HG03060 (cell line): ENCODE results near the gene MPPED1.

ENCODE experiments used
- ATAC-seq: cut with Tn5 transposase; IDR thresholded peaks from one replicate; pipeline ENCODE4 v1.9.1; 2021; ENCODE audit warnings: low read depth, moderate number of reproducible peaks; ENCODE audit not compliant: unreplicated experiment

Gene MPPED1, protein sequence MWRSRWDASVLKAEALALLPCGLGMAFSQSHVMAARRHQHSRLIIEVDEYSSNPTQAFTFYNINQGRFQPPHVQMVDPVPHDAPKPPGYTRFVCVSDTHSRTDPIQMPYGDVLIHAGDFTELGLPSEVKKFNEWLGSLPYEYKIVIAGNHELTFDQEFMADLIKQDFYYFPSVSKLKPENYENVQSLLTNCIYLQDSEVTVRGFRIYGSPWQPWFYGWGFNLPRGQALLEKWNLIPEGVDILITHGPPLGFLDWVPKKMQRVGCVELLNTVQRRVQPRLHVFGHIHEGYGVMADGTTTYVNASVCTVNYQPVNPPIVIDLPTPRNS

DNA sequence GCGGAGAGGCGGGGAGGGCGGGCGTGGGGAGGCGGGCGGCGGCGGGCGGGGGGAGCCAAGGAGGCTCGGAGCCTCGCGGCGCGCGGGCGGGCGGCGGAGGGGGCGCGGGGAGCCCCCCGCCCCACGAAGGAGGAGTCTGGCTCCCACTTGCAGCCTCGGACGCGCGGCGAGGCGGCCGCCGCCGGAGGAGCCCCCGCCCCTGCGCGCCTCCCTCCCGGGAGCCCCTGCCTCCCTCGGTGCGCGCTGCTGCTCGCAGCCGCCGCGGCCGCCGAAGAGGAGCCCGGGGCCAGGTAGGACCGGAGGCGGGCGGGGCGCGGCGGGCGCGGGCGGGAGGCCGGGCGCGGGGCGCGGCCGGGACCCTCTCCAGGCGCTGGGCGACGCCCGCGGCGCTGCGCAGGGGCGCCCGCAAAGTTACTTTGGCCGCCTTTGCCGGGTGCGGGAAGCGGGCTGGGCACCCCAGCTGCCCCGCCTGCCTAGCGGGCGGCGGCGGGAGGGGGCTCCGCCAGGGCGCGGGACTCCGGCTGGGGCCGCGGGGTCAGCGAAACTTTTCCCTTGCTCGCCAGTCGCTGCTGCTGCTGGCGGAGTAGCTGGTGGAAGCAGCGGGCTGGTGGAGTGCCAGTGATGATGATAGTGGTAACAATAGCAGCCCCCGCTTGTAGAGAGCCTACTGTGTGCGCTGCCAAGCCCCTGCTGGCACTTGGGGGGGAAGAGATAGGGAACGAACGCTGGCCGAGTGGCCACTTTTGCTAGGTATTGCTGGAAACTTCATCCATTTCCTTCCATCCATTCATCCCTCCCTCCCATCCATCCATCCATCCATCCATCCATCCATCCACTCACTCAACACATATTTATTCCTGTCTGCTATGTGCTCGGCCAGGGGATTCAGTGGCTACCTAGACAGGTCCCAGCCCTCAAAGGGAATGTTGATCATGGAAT lies at the start of gene MPPED1:
TSS of gene MPPED1 (plus strand) at position 146 of the 939 bp plus-strand sequence. CDS start 12,972 bp downstream, outside the sequence.
- no peak for ATAC-seq

DNA sequence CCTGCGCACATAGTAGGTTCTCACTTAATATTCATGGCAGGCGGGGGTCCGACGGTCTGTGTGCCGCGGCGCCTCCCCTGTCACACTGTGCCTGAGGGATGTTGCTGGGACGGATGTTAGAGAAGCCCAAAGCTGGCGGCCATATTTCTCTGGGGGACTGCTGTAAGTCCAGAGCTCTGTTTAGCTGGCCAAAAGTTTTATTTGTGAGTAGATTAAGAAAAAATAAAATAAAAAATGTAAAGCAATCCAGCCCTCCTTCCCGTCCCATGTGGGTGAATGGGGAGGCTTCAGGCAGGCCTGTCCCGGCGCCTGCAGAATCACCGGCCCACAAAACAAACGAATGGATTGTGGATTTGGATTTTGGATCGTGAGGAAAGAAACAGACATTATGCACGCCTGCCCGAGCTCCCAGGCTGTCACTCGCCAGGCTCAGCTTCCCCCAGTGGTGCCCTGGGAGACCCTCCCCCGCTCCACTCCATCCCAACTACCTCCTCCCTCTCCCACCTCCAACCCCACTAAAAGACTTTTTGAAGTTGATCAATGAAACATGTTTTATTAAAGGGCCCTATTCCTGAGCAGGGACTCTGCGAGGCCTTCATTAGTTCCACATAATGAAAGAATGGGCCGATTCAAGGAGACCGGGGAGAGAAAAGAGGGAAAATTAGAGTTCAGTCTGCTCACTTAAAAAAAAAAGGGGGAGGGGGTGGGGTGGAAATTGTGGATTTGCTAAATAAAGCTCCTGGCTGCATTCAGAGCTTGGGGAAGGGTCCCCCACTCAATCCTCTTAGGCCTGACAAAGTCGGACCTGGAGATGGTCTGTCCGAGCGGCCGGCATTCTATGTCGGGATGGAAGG lies 48.3 kb upstream of the MPPED1 start:
- no peak for ATAC-seq

DNA sequence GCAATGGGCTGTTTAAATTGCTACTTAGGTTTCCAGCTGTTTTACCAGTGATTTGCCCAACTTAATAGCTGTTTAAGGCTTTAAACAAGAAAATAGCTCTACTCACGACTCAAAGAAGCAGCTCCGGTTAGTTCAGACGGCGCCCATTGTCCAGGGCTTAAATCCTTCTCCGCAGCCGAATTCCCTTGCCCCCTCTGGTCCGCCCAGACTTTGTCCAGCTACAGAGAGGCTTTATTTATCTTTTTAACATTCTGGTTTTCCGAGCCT lies 47.7 kb upstream of the MPPED1 start:
- ATAC-seq: no peak

DNA sequence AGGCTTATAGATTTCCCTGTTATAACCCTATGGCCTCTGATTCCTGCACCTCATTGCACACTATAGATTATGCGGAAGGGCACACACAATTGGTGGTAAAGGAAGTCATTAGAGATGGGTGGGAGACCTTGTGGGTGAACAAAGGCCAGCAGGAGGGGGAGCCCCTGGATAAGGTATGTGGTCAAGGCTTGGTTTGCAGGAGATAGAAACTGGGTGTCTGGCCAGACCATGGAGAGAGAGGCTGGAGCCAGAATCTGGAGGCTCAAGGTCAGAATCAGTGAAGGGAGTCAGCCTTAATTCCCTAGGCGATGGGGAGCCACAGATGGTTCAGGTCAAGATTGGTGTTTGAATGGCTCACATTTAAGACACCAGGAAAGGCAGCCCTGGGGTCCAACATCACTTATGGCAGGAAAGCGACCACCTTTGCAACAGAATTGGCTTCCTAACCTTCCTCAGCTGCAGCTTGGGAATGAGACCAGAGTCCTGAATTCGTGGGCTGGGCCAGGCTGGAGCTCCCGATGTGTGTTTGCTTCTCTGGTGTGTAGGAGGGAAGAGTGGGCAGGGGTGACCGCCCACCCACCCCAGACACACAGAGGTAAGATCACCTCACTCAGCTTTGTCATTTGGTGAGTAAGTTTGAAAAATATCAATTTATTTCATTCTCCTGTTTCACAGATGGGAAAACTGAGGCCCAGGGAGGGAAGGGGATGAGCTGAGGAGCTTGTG lies 45.9 kb upstream of the MPPED1 start:
- ATAC-seq: no peak

DNA sequence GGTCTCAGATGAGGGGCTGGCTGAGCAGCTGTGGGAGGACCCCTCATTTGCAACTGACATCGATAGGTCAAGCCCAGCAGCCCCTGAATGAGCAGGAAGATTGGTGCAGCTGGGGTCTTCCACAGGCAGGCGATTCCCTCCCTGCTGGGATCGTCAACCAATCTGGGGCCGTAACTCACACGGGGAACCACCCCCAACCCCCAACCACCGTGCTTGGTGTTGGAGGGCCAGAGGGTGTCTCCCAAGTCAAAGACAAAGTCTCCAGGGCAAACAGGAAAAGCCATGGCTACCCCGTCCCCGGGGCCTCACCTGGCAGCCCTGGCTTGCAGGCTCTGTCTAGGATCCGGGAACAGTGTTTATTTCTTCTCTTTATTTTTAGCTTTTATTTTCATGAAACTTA lies 41.8 kb upstream of the MPPED1 start:
- ATAC-seq: no peak

DNA sequence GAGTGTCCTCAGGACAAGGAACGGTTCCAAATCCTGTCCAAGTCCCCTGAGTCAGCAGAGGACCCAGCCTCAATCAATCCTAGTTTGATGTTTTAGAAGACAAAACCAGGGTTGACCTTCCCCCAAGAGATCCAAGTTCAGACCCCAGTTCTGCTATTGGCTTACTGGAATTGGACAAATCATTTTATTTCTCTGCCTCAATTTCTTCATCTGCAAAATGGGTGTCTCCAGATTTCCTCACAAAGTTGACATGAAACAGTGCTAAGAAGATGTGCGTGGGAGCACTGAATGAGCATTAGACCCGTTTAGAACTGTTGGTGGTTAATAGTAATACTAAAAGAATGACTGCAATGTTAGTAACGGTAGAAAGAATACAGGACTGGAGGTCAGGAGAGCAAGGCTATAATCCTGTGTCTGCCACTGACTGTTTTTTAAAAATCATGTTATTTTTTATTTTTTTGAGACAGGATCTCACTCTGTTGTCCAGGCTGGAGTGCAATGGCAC lies 35.8 kb upstream of the MPPED1 start:
- no peak for ATAC-seq

DNA sequence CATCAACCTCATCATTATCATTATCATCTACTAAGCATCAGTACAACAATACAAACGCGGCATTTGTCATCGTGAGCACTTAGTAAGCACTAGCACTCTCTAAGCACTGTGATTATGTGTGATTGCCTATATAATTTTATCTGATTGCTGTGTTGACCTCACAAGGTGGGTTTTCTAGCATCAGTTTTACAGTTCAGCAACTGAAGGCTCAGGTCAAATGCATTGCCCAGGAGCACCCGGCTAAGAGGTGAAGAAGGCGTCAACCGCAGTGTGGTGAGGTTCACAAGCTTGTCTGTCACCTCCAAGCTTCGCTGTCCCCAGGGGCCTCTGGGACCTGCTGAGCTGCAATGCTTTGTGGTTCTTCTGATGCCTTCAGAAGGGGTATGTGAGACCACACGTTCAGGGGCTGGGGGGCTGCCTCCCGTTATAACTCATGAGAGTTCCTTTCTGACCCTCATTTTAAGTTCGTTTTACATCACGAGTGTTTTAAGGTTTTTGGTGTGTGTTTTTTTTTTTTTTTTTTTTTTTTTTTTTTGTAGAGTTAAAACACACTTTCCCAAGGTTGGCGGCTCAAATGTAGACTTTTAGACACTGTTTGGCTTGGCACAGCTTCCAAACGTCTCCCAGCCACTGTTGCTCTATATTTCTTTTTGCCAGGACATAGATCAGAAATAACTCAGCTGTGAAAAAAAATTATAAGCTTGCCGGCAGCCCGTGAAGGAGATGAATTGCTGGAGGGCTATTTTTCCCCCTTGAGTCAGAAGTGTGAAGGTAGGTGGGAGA lies 34.9 kb upstream of the MPPED1 start:
- peak; percentile 71 for ATAC-seq

DNA sequence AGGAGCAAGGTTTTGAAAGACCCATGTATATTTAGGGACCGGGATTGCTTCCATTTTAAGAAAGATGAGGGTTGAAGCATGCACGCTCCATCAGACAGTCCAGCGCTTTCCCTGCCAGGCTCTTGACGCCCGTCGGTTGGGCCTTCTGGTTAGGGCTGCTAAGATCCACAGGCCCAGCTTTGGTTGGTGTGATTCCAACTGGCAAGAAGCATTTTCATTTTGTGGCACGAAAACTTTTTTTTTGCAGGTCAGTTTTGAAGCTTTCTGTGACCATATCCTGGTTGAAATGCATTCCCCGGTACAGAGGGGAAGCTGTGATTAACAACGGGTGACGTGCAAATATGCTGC lies 34.3 kb upstream of the MPPED1 start:
- no peak for ATAC-seq

DNA sequence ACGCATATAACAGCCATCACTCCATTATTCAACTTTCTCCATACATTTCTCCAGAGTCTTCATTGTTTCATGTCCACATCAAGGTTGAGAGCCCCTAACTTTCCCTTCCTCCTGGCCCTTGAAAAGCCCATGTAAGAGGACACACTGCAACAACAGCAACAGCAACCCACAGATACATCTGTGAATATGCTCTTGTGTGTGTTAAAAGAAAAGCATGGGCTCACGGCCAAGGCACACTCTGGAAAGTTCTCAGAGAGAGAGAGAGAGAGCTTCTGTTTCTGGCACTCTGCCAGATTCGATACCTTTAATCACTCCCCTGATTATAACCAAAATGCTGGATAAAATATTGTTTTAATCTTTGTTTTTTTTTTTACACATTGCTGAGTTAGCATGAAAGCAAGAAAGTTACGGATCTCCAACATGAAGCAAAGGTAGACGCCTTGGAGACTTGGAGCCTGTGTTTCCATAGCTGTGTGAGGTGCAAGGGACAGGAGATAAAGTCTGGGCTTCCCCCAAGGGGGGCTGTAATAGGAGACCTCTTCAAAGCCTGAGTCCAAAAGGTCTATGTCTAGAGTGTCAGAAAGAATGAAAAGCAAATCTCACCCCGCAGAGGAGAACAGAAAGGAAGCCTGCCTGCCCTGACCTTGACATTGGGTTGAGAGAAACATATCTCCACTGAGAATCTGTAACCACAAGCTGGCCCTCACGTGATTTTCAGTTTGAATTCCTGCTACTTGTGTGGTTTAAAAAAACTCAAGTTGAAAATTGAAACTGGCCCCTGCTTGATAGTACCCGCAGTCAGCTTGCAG lies 33.7 kb upstream of the MPPED1 start:
- ATAC-seq: no peak

DNA sequence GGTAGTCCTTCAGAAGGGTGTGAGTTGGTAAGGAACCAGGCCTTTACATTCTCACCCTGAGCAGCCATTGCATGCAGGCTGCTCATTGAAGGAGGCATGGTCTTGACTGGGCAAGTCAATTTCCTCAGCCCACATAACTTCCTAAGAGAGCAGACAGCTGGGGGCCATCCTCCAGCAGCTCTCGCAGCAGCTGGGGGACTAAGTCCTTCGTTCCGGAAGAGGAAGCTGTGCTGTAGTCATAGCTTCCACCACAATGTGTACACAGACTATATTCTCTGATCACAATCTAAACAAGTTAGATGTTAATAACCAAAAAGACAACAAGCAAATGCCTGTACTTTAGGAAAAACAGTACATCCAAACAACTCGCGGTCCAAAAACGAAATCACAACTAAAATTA lies 30.1 kb upstream of the MPPED1 start:
- ATAC-seq: no peak

DNA sequence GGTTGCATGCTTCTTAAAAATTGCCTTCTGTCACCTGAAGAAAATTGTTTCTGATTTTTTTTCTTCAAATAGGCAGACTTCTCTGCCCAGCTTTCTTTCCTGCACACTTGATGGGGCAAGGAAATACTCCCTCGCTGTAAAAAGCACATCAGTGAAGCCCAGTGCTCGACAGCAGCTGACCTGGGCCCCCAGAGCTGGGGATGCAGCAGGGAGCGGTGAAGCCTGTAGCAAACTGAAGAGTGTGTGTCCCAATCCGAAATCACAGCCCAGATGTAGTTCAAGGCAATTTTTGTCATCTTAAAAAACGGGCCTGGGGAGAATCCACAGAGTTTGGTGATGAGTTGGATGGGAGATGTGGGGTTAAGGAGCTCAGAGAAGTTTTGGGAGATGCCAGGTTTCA lies 27.0 kb upstream of the MPPED1 start:
- no peak for ATAC-seq

DNA sequence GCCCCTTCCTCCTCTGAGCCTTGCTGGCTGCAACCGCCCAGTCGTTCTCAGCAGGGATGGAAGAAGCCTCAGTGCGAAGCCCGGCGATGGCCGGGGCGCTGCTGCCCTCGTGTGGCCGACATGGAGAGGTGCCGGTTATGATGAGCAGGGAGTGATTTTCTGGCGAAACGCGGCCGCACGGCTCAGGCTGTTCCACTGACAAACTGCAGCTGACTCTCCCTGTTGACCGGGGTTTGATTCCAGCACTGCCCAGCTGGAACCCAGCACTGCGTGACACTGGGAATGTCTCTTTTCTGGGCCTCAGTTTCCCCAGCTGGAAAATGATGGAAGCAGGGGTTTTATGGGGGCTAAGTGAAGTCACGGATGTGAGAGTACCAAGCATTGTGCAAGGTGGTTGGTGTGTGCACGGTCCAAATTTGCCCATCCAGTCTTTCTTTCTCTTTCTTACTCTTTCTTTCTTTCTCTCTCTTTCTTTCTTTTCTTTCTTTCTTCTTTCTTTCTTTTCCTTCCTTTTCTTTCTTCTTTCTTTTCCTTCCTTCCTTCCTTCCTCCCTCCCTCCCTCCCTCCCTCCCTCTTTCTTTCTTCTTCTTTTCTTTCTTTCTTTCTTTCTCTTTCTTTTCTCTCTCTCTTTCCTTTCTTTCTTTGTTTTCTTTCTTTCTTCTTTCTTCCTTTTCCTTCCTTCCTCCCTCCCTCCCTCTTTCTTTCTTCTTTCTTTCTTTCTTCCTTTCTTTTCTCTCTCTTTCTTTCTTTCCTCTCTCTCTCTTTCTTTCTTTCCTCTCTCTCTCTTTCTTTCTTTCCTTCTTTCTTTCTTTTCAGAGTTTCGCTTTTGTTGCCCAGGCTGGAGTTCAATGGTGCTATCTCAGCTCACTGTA lies 25.8 kb upstream of the MPPED1 start:
- no peak for ATAC-seq

DNA sequence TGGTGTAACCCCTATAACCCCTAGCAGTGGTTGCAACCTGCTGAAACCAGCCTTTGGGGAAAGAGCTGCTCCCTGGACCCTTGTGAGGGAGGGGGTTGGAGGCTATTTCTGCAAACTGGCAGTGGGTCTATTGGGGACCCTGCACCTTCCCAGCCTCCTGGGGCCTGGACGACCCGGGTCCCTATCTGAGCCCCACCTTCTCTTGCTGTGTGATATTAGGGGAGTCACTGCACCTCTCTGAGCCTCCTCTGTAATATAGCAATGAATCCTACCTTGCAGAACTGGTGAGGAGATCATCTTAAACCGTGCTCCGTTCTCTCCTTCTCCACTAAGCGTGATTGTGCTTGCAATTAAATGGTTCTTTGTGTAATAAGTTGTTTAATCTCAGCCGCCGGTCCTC lies 24.0 kb upstream of the MPPED1 start:
- ATAC-seq: no peak

DNA sequence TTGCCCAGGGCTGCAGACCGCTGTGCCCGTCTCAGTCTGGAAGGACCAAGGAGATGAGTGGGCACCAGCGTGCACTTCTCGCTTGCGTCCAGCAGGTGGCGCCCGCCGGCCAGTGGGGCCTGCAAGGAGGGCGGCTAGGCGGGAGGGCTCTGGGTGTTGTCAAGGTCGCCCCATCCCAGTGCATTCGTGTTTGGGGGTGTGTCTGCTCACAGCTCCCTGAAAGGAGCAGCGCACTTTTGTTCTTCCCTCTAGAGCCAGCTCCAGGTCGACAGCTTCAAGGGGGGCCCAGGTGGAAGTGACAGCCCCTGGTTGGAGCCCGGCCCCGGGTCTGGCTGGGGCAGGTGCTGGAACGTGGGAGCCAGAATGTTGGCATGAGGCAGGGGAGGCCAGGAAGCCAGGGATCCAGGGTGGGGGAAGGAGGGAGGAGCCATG lies 23.4 kb upstream of the MPPED1 start:
- ATAC-seq: no peak

DNA sequence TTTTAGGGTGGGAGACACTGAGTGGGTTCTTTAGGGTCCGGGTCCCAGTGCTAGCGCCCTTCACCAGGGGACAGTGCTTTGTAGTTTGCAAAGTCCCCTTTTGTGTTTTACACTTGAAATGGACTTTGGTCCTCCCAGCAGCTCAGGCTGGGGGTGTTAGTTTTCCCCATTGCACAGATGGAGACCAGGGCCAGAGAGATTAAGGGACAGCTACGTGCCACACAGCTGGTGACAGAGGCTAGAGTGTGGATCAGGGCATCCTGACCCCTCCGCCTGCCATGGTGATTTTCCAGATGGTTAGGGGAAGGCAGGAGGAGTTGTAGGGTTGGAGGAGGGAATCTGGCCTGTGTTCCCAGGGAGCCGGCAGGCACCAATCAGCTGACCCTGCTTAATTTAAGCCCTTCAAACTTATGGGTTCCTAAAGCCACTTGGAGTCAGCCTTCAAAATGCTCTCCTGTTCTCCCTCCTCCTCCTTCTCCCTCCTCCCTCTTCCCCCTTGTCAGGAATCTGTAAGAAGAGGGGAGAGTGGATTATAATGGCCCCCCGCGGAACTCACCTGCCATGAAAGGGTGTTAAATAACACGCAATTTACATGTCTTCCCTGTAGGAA lies 22.5 kb upstream of the MPPED1 start:
- ATAC-seq: no peak

DNA sequence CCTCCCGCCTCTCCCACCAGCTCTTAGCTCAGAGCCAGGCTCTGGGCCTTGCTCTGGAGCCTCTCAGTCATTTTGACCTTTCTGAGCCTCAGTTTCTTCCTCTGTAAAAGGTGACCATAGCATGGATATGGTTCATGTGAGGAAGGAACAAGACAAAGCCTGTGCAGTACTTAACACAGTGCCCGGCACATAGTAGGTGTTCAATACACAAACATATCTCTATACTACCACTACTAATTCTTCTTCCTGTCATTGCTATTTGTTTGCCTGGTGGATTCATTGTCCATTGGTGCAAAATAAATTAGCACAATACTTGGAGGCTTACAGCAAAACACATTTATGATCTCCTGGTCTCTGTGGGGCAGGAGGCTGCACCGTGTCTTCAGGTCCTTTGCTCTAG lies 21.6 kb upstream of the MPPED1 start:
- no peak for ATAC-seq

DNA sequence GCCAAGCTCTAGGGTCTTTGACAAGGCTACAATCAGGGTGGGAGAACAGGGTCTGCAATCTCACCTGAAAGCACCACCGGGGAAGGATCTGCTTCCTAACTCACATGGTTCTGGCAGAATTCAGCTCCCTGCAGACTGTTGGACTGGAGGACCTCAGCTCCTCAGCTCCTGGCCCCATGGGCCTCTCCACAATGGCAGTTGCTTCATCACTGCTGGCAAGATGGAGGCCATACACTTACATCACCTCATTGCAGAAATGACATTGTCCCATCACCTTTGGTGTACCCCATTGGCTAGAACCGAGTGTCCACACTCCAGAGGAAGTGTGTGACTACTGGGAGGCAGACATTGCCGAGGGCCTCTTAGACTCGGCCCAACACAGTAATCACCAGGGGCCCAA lies 20.9 kb upstream of the MPPED1 start:
- ATAC-seq: no peak
